HepG2 (cell line): ENCODE measurements around the gene TMEM98. TPM values are rescaled to one million over a fixed set of nuclear protein-coding genes. Genes with fewer than 3 reads are reported as not detected.

Experiments
- ATAC-seq: fragments of 200-7000 bp; cut with Tn5 transposase; 3 replicates; pipeline ENCODE4 v1.9.1; 2020; ENCODE audit warnings: mild to moderate bottlenecking, moderate library complexity
- BruUV-seq: library from RNA; stranded (reverse); fragments of 400-500 nt; replicated peaks from 2 replicates; lab custom pipeline; 2021; lab: Mats Ljungman, UMichigan
- CTCF ChIA-PET: fragments of 300-600 bp; formaldehyde crosslinking; extraction: SDS; loops from one replicate; lab custom pipeline; 2021; ENCODE audit warnings: low total read pairs, inconsistent platforms, low intra/inter-chr PET ratio; lab: Yijun Ruan, JAX
- POLR2A ChIA-PET: fragments of 350-600 bp; sonication (Branson Sonifier 250); formaldehyde crosslinking; loops from one replicate; lab custom pipeline; 2020; ENCODE audit warnings: antibody characterized with exemption, inconsistent platforms; lab: Yijun Ruan, JAX
- DNase-seq: peaks from one replicate; pipeline ENCODE4 v3.0.0-alpha.2; 2015; ENCODE audit warnings: low spot score
- FAIRE-seq: peaks from 3 replicates; lab custom pipeline; 2011; peaks lifted over from hg19 to GRCh38; lab: Jason Lieb, UNC
- H2AFZ ChIP-seq: one replicate; pipeline ENCODE4 v1.6.1; 2011; ENCODE audit warnings: low read length, inconsistent platforms
- H3K27ac ChIP-seq: fragments of 300-600 bp; 3 replicates; pipeline ENCODE4 v1.8.0; 2011; ENCODE audit warnings: mixed run types, mild to moderate bottlenecking, mixed read lengths, low read length, inconsistent platforms; ENCODE audit not compliant: insufficient read depth; ENCODE audit errors: extremely low read length
- H3K27me3 ChIP-seq, 2 experiments: fragments of 200-600 bp in 1 of 2; 2 replicates in 1 of 2; 3 replicates in 1 of 2; pipeline versions ENCODE4 v1.6.0 to v1.8.0; 2011; ENCODE audit warnings: low read length in 2 of 2, mild to moderate bottlenecking in 2 of 2, moderate library complexity in 2 of 2, inconsistent platforms in 1 of 2; ENCODE audit not compliant: insufficient read depth in 2 of 2, control insufficient read depth in 1 of 2
- H3K36me3 ChIP-seq, 2 experiments: fragments of 200-600 bp in 1 of 2; replicated peaks in 1 of 2; 2 replicates in 1 of 2; 3 replicates in 1 of 2; pipeline versions ENCODE4 v1.5.1 to v1.8.0; 2011; ENCODE audit warnings: low read length in 2 of 2, inconsistent platforms in 1 of 2; ENCODE audit not compliant: insufficient read depth in 2 of 2, control insufficient read depth in 1 of 2
- H3K4me1 ChIP-seq: 2 replicates; pipeline ENCODE4 v1.5.1; 2012; ENCODE audit warnings: low read length, inconsistent platforms; ENCODE audit not compliant: insufficient read depth
- H3K4me2 ChIP-seq: 2 replicates; pipeline ENCODE4 v1.6.0; 2011; ENCODE audit warnings: low read depth, low read length, inconsistent platforms
- H3K4me3 ChIP-seq, 3 experiments: fragments of 200-600 bp in 1 of 3; sonication (generic), shearing (Covaris generic) in 1 of 3; replicated peaks in 1 of 3; 2 replicates each; pipeline ENCODE4 v1.5.1; 2011 to 2016; ENCODE audit warnings: low read length in 3 of 3, inconsistent platforms in 2 of 3, low read depth in 2 of 3, mild to moderate bottlenecking in 2 of 3, control low read depth in 1 of 3, mixed read lengths in 1 of 3; ENCODE audit not compliant: insufficient read depth in 1 of 3
- H3K79me2 ChIP-seq: one replicate; pipeline ENCODE4 v1.6.1; 2011; ENCODE audit warnings: low read length, inconsistent platforms; ENCODE audit not compliant: insufficient read depth
- H3K9ac ChIP-seq: 2 replicates; pipeline ENCODE4 v1.6.0; 2011; ENCODE audit warnings: mild to moderate bottlenecking, low read depth, low read length, inconsistent platforms; ENCODE audit not compliant: insufficient read depth
- H3K9me3 ChIP-seq: 2 replicates; pipeline ENCODE4 v1.5.1; 2012; ENCODE audit warnings: mild to moderate bottlenecking, low read length
- H4K20me1 ChIP-seq: 2 replicates; pipeline ENCODE4 v1.6.0; 2011; ENCODE audit warnings: inconsistent platforms, mild to moderate bottlenecking, low read length, moderate library complexity; ENCODE audit not compliant: insufficient read depth
- BRD4 ChIP-seq: sonication (generic); formaldehyde crosslinking; IDR thresholded peaks from 2 replicates; pipeline ENCODE4 v1.4.0; 2020; ENCODE audit warnings: missing genetic modification reagents
- GFI1 ChIP-seq: sonication (generic); formaldehyde crosslinking; IDR thresholded peaks from 2 replicates; pipeline ENCODE4 v1.5.0; 2020; ENCODE audit warnings: missing genetic modification reagents, mild to moderate bottlenecking, borderline replicate concordance
- PTBP1 ChIP-seq: fragments of 200-400 bp; formaldehyde crosslinking; IDR thresholded peaks from 2 replicates; pipeline ENCODE4 v1.6.1; 2018; ENCODE audit warnings: low read length, low read depth; ENCODE audit not compliant: poor library complexity, severe bottlenecking
- RNF2 ChIP-seq: fragments of 450-650 bp; conservative IDR thresholded peaks from 2 replicates; pipeline ENCODE4 v1.6.1; 2016; ENCODE audit warnings: low read depth
- TAF15 ChIP-seq: fragments of 200-400 bp; formaldehyde crosslinking; IDR thresholded peaks from one replicate; pipeline ENCODE4 v1.6.1; 2018; ENCODE audit warnings: mild to moderate bottlenecking, low read depth, low read length; ENCODE audit not compliant: poor library complexity, severe bottlenecking
- TARDBP ChIP-seq: sonication (generic); formaldehyde crosslinking; IDR thresholded peaks from 2 replicates; pipeline ENCODE4 v1.8.0; 2022; ENCODE audit warnings: mild to moderate bottlenecking, missing genetic modification reagents
- TOPORS ChIP-seq: sonication (generic); formaldehyde crosslinking; IDR thresholded peaks from 2 replicates; pipeline ENCODE4 v1.8.0; 2023; ENCODE audit warnings: mild to moderate bottlenecking, missing genetic modification reagents
- ZFP37 ChIP-seq: sonication (generic); formaldehyde crosslinking; IDR thresholded peaks from 2 replicates; pipeline ENCODE4 v1.4.0; 2020; ENCODE audit warnings: missing genetic modification reagents, borderline replicate concordance
- ZNF136 ChIP-seq: sonication (generic); formaldehyde crosslinking; IDR thresholded peaks from 2 replicates; pipeline ENCODE4 v1.8.1; 2022; ENCODE audit warnings: low read depth, mild to moderate bottlenecking, moderate library complexity, missing genetic modification reagents
- ZNF292 ChIP-seq: sonication (generic); formaldehyde crosslinking; IDR thresholded peaks from 2 replicates; pipeline ENCODE4 v1.8.1; 2022; ENCODE audit warnings: mild to moderate bottlenecking, low read depth, missing genetic modification reagents, borderline replicate concordance
- ZNF564 ChIP-seq: sonication (generic); formaldehyde crosslinking; IDR thresholded peaks from 2 replicates; pipeline ENCODE4 v1.8.1; 2023; ENCODE audit warnings: mild to moderate bottlenecking, missing genetic modification reagents
- ZNF7 ChIP-seq: IDR thresholded peaks from 2 replicates; pipeline ENCODE4 v1.6.1; 2016; ENCODE audit warnings: missing biosample characterization, missing genetic modification reagents
- ZNF749 ChIP-seq: sonication (generic); formaldehyde crosslinking; IDR thresholded peaks from 2 replicates; pipeline ENCODE4 v1.8.0; 2022; ENCODE audit warnings: mild to moderate bottlenecking, missing genetic modification reagents, moderate library complexity, borderline replicate concordance
- ZNF784 ChIP-seq: sonication (generic); formaldehyde crosslinking; IDR thresholded peaks from 2 replicates; pipeline ENCODE4 v1.5.1; 2020; ENCODE audit warnings: missing genetic modification reagents, mild to moderate bottlenecking, borderline replicate concordance
- WGBS: methylation state at CpG from one replicate; pipeline ENCODE4 v1.1.6; 2017; ENCODE audit warnings: low lambda C conversion rate; 5-methylcytosine and 5-hydroxymethylcytosine counted together
- in situ Hi-C: cut with HindIII; loops from 2 replicates; pipeline ENCODE4 v1.10.0; 2017; ENCODE audit warnings: low pct_unique_long_range_greater_than_20kb; ENCODE audit not compliant: extremely low pct_ligation_motif_present
- intact Hi-C: fragments of 100-400 bp; cut with micrococcal nuclease; formaldehyde crosslinking; loops from one replicate; pipeline ENCODE4 v1.10.0; 2022; ENCODE audit not compliant: unreplicated experiment
- polyA plus RNA-seq, 8 experiments: library from polyadenylated mRNA; depleted of rRNA in 3 of 8; stranded (reverse) in 7 of 8; unstranded in 1 of 8; fragments of >200 nt; fragmentation: Illumina TruSeq in 4 of 8; extraction: Trizol in 4 of 8; gene quantifications; 2 replicates each; pipeline versions ENCODE4 v1.2.1 to v1.2.3, GENCODE V29; 2011 to 2016; ENCODE audit warnings: low read depth in 4 of 8, missing spikeins in 1 of 8, mixed read lengths in 1 of 8; ENCODE audit not compliant: insufficient read depth in 1 of 8
- total RNA-seq, 5 experiments: library from RNA; depleted of rRNA; stranded (reverse); fragments of >200 nt; fragmentation: Illumina TruSeq; extraction: Trizol; gene quantifications; 2 replicates each; pipeline ENCODE4 v1.2.3, GENCODE V29; 2016; ENCODE audit warnings: low read depth in 1 of 5
- TF ChIP-seq, protein P1 (sequence below): sonication (generic); formaldehyde crosslinking; IDR thresholded peaks from 2 replicates; pipeline ENCODE4 v1.4.0; 2020; ENCODE audit warnings: missing genetic modification reagents

The TMEM98 gene
- total and polyA plus RNA-seq, 2 of the 13 experiments (the other 11 are each of a cell fraction or from before 2014, with no cell fraction given), result 103 to 175 TPM

DNA sequence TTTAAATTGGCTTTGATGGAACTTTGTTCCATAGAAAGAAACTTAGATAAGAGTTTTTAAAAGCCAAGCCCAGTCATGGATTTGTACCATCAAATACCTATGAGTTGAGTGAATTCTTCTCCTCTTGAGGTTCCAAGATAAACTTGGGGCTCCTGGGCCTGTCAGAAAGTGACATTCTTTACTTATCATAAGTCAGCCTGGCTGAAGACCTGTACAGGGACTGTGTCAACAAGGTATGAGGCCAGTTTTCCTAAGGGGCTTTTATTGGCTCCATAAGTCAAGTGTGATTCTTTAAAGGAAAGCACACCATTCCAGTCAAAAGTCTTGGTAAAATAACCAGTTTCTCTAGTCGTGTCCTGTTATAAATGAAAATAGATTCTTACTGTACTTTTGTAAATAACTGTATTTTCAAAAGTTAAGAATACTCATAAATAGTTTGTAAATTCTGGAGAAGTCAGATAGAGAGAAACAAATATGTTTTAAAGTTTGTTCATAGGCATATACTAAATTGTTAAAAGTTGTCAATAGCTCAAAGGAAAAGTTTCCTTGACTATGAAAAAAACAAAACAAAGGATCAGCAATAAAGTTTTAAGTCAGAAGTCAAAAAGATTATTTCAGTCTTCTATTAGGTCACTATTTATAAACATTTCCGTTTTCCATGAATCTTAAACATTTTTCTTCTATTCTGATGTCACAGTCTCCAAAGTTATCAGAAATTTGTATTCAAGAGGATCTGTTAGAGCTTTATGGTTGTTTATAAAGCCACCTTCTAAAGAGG is 28.5 kb upstream of the TMEM98 start:
- ChIA-PET CTCF (no interaction called here), POLR2A (no interaction called here)
- in situ Hi-C loops (no loop called here), intact Hi-C loops (no loop called here)
- Histone ChIP-seq H3K4me1 (peaks cover 10% of the 10 kb centered on the region), H3K79me2 (no peaks in the 10 kb centered on the region), H3K4me3 (no peak overlapping the region), H3K9me3 (no peaks in the 10 kb centered on the region), H3K27ac (no peak overlapping the region), H2AFZ (no peak overlapping the region), H3K9ac (no peak overlapping the region), H4K20me1 (no peaks in the 10 kb centered on the region), H3K36me3 (no peaks in the 10 kb centered on the region), H3K4me2 (no peak overlapping the region), H3K27me3 (peaks cover 0 to 11% of the 10 kb centered on the region in 2 experiments; a peak in 3 of 5 replicates)
- DNase-seq (no peak), ATAC-seq (no peak), FAIRE-seq (no peak)
- TF ChIP-seq, protein P1, sequence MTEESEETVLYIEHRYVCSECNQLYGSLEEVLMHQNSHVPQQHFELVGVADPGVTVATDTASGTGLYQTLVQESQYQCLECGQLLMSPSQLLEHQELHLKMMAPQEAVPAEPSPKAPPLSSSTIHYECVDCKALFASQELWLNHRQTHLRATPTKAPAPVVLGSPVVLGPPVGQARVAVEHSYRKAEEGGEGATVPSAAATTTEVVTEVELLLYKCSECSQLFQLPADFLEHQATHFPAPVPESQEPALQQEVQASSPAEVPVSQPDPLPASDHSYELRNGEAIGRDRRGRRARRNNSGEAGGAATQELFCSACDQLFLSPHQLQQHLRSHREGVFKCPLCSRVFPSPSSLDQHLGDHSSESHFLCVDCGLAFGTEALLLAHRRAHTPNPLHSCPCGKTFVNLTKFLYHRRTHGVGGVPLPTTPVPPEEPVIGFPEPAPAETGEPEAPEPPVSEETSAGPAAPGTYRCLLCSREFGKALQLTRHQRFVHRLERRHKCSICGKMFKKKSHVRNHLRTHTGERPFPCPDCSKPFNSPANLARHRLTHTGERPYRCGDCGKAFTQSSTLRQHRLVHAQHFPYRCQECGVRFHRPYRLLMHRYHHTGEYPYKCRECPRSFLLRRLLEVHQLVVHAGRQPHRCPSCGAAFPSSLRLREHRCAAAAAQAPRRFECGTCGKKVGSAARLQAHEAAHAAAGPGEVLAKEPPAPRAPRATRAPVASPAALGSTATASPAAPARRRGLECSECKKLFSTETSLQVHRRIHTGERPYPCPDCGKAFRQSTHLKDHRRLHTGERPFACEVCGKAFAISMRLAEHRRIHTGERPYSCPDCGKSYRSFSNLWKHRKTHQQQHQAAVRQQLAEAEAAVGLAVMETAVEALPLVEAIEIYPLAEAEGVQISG (CRISPR knock-in tag), result no peak
- TF ChIP-seq ZFP37 (CRISPR knock-in tag), result no peak
- BruUV-seq, result no TSS peak
- WGBS, result 4% methylated on average over 2 of the region's 2 CpGs

DNA sequence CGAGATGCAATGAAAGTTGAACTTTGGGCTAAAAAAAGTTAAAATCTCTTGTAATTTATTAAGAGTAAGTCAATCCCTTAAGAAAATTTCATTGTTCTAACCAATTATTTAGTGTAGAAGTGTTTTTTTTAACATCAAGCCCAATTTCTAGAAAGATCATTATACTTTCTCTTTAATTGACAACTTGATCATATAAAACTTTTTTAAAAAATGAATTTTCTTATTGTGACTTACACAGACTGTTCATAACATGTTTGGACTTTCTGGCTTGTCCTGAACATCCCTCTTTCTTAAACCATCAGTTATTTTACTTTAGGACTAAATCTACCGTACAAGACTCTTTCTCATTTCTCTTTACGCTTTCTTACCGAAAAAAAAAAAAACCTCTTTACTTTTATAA is 26.2 kb upstream of the TMEM98 start:
- H3K9me3 ChIP-seq, result no peaks in the 10 kb centered on the region
- no peak overlapping the region for H3K27ac ChIP-seq
- no peak for FAIRE-seq
- peaks cover 21% of the 10 kb centered on the region for H3K4me1 ChIP-seq
- ChIA-PET CTCF (no interaction called here), POLR2A (no interaction called here)
- no peak overlapping the region for H3K9ac ChIP-seq
- intact Hi-C loops, result no loop called here
- H3K4me3 ChIP-seq, result no peak overlapping the region
- in situ Hi-C loops, result no loop called here
- DNase-seq, result no peak
- ATAC-seq, result no peak
- 73% methylated on average over 4 of the region's 4 CpGs for WGBS
- no peaks in the 10 kb centered on the region for H3K36me3 ChIP-seq
- H2AFZ ChIP-seq, result no peak overlapping the region
- no TSS peak for BruUV-seq
- no peaks in the 10 kb centered on the region for H4K20me1 ChIP-seq
- no peak overlapping the region for H3K4me2 ChIP-seq
- H3K79me2 ChIP-seq, result no peaks in the 10 kb centered on the region
- H3K27me3 ChIP-seq, result no peaks in the 10 kb centered on the region; a peak in 2 of 5 replicates
- TF ChIP-seq ZNF749 (no peak), ZNF784 (CRISPR knock-in tag) (no peak), ZNF136 (CRISPR knock-in tag) (no peak), TOPORS (CRISPR knock-in tag) (no peak), TARDBP (CRISPR knock-in tag) (no peak), TAF15 (no peak), PTBP1 (no peak), ZNF292 (CRISPR knock-in tag) (no peak), ZNF564 (CRISPR knock-in tag) (no peak), GFI1 (CRISPR knock-in tag) (no peak), BRD4 (CRISPR knock-in tag) (no peak), ZNF7 (no peak), RNF2 (no peak)
